GM12873 (cell line): ENCODE data around the gene STRAP.

Experiments used
- CTCF ChIP-seq: IDR thresholded peaks from 2 replicates; pipeline ENCODE4 v1.5.1; 2012; ENCODE audit warnings: low read depth, mild to moderate bottlenecking, moderate library complexity, low read length, control low read depth; ENCODE audit not compliant: insufficient read depth; ENCODE audit errors: missing control alignments

STRAP gene

GRCh38 chr12:15856097-15856982 is 25.8 kb upstream of the STRAP start:
- TF ChIP-seq CTCF: peak; percentile 58

GRCh38 chr12:15858353-15858752 is 23.8 kb upstream of the STRAP start:
- TF ChIP-seq CTCF: no peak

DNA sequence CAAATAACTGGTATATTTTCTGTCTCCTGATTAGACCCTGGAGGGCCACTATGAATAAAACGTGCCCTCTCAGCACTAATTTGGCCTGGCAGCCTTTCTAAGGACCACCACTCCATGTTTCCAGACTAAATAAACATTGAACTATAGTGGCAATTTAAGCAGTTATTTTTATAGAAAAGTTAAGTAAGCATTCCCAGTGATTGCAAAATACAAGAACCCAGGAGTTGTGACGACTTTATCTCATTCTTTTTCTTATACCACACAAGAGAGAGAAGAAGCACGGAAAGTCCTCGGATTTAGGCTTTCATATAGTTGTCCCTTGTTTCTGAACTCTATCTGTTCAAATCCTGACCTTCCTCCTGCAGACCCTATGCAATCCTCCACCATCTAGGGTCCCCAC is 23.1 kb upstream of the STRAP start:
- TF ChIP-seq CTCF: no peak

DNA sequence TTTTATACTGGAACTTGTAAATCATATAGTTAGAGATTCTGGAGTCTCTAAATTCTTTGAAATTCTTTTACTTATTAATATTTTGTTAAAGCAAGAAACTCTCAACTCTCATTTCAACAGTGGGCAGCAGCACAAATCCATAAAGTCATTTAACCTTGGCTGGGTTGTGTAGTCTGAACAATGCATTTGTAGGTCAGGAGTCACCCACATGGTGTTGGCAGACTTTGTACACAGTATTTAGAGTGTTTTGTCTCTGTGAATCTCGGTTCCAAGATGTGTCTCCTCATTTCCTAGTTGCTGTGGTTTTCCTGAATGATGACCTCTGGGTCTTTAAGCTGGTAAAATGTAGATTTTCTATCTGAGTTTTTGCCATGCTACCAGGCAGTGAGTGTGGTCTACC is 20.8 kb upstream of the STRAP start:
- no peak for TF ChIP-seq CTCF

- TF ChIP-seq CTCF: no peak
Measured at GRCh38 chr12:15862840-15863239, 19.3 kb upstream of the STRAP start.

DNA sequence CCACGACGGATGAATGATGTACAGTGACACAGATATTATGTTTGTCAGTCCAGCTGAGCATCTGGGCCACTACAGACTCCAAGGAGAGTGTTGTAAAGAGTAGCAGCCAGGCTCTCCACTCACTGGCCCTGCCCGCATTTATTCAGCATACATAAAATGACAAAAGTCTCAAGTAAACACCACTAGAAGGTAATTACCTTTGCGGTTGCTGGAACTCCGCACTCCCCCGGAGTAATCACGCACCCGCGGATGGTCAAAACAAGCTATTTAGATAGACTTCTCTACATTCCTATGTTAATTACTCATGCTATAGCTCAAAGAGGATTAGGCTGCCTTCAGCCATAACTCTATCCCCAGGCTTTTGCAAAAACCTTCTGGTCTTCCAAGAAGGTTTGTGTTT is 18.8 kb upstream of the STRAP start:
- TF ChIP-seq CTCF: no peak

DNA sequence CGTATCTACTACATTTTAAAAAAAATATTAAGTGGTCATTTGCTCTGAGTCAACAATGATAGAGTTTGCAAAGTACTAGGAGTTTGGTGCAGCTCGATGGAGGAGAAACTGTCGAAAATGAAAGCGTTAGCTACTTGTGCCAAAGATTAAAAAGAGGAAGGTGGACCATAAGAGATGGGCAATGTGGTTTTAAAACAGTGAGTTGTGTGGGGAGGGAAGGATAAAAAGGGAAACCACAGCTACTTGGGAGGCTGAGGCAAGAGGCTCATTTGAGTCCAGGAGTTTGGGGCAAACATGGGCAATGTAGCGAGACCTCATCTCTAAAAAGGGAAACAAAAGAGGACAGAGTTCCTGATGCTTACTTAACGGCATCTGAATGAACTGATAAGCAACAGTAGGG is 18.2 kb upstream of the STRAP start:
- no peak for TF ChIP-seq CTCF

- no peak for TF ChIP-seq CTCF
Measured at GRCh38 chr12:15868186-15868585, 14.0 kb upstream of the STRAP start.
